ENCODE data around the gene UFSP2.

DNA sequence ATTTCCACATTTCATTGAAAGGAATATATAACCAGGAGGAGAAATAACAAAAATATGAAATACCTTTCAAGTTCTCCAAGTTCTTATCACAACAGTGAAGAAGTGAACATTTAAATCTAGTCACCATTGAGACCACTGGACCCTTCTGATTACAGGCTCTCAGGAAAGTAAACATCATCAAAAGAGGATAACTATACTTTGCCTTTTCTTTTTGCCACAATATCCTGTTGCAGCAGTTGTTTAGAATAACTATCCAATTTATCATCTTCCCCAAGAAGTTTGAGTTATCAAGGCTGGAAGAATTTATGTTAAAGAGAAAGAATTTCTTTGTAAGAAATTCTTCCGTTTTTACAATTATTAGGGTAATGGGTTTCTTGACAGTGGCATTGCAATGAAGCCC, 33.6 kb downstream of the UFSP2 start:
- TF ChIP-seq POLR2AphosphoS5 (IDR thresholded peaks at IDR 0.05) (no peak), CTCF (IDR thresholded peaks at IDR 0.05) (no peak), EP300 (IDR thresholded peaks at IDR 0.05) (no peak), POLR2A (IDR thresholded peaks at IDR 0.05) (no peak)

Data from upper lobe of left lung (tissue), 4 donors.